Measurements from ENCODE around the gene MACROD2.

MACROD2 gene

DNA sequence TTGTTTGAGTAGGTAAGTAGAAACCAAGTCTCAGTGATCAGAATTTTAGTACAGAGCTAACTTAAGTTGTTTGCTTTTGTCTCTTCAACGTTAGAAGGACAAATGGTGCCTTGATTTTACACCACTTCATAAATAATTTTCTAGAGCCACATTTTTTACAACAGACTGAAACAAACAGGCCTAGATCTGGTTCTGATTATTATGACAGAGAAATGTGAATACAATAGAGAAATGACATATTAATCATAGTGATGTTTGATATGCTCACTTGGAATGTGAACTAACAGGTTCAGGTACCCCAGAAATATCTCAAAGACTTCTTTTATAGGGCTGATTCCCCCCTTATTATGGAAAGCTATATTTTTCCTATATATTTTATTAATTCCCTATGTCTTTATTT, 1817.4 kb downstream of the MACROD2 start:
- no peak for DNase-seq

DNA sequence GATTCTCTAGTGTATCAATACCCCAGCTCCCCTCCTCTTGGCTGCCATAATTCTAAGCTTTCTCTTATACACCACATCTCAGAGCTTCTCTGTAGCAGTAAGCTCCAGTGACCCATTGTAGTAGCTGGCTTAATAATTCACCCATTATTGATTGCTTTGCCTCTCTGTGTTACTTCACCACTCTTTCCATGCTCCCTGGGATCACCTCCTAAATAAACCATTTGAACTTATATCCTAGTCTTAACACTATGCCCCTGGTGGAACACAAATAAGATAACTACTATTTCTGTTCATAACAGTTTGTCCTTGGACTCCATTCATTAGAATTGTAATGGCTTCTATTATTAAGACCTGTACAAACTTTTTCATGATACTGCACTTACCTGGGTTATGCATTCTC, 1819.0 kb downstream of the MACROD2 start:
- DNase-seq: no peak

DNA sequence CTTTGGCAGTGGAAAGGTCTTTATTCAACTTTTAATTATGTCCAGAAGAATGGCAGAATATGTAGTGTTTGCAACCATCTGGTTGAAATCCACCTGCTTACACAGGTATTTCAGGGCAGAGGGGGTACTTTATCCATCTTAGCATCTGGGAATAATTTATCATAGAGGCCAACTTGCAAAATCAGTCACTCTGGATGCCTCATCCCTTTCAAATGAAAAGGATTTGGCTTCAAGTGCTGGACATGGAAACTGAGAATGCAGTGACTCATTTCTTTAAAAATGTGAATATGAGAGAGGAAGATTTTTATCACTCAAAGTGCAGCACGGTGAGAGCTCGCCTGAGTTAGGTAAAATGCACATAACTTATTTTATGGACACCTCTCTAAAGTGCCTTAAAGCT, 1819.6 kb downstream of the MACROD2 start:
- DNase-seq: no peak

DNA sequence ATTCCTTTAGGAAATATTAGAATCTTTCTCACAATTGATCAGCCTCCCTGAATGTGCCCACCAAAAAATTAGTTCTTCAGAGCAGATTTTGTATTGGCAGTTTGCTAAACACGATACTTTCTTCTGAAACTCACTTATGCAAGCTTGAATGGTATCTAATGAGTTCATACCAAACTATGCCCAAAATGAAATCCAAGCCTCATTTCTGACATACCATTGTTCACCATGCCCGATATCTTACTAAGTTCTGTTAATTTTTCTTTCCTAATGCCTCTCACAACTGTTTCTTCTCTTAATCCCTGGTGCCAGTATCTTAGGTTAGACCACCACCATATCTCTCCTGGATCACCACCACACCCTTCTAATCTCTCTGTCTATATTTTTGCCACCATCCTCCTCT, 1822.0 kb downstream of the MACROD2 start:
- no peak for DNase-seq

DNA sequence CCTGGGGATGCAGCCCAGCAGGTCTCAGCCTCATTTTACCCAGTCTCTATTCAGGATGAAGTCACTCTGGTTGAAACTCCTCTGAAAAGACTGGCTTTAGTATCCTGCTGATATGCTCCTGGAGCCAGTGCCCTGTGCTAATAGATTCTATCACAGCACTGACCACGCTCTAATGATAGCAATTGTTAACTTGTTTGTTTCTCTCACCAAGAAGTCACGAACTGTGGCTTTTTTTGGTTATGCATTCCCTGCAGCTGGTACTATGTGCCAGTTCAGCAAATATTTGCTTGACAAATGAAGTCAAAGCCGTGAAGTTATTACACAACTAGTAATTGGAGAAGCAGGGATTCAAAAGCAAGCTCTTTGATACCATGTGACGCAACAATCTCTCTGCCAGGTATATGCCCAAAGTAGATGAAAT, 1823.3 kb downstream of the MACROD2 start:
- DNase-seq: peak; percentile 51

DNA sequence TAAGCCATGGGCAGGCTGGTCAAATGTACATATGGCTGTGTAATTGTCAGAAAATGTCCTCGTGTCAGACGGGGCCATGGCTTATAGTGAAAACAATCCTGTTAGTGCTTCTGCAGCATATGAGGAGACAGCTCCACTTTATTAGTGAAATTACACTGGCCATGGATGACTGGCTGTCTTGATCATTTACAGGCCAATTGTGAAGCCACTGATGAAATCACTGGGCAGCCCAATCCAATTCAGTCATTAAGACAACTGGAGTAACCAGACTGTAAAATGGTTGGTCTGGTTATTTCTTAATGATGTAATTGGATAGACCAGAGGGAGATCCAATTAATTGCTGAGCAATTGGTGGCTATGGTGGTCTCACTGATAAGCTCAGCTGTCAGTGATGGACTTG, 1828.4 kb downstream of the MACROD2 start:
- DNase-seq: no peak

DNA sequence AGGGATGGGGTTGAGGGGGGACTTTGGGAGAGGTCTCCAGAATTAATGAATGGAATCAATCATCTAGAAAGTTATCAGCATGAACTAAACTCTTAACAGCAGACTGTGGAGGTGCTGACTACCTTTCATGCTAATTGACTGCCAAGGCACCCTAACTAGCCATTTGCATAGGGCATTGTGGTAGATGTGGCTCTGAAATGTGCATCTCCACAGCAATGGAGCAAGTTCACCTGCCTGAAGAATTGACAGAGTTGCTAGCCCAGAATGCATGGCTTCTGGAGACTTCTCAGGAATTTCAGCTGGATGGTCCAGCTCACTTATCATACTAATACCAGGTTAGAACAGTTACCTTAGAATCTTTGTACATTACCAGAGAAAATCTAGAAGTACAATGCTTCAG, 1832.3 kb downstream of the MACROD2 start:
- no peak for DNase-seq

DNA sequence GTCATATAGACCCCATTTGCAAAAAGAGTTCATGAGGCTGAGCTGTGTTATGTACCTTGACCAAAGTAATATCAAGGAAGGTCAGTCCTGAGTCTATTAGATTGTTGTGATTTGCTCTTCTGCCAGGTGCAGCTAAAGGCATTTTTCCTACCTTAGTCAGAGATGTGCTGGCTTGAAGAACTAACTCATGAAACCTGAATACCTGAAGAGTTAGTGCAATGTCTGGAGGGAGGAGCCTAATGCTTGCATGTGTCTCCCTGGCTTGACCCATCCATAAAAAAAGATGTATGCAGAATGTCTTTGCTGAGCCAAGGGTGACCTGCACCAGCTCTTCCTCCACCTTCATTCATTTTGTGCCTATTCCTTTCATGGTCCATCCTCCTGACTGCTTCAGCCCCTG, 1835.9 kb downstream of the MACROD2 start:
- DNase-seq: no peak

DNA sequence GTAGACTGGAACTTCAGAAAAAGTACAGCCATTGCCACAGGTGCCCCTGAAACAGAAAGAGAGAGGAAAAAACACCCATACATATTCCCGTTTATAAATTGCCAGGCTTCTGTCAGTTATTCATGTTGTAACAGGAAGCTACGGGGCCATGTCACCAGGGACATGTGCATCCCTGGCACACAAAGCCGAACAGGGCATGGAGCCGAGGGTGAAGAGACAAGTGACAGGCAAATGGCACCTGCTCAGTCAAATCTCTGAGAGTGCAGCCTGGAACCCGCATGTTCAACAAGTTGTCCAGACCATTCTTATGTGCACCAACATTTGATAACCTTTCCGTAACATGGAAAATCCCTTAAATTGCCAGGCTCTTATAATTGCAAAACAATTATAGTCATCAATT, 1837.2 kb downstream of the MACROD2 start:
- no peak for DNase-seq

DNA sequence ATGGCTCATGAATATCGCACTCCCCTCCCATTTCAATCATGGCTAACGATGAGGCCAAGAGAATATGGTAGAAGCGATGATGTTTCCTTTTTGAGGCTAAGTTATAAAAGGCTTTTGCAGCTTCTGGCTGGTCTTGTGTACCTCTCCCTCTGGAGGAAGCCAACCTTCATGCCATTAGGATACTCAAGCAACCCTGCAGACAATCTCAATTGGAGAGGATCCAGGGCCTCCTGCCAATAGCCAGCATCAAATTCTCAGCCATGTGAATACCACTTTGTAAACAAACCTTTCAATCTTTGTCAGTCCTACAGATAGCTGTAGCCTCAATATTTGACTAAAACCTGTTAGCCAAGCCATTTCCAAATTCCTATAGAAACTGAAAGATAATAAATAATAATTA, 1839.5 kb downstream of the MACROD2 start:
- peak; percentile 2 for DNase-seq

DNA sequence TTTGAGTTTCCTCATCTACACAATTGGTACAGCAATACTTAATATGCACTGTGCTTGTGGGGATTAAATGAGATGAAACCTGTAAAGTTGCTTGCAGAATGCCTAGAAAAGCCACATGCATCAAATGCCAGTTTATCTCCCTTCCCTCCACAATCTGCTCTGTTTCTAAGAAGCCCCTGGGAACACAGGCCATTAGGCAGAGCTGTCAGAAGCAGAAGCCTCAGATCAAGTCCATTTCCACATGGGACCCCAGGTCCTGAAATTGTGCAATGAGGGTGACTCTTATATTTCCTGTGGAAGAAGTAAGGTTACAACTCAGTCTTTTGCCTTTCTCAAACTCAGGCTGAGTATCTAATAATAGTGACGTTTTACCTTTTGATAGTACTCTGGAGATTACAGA, 1840.5 kb downstream of the MACROD2 start:
- DNase-seq: no peak

DNA sequence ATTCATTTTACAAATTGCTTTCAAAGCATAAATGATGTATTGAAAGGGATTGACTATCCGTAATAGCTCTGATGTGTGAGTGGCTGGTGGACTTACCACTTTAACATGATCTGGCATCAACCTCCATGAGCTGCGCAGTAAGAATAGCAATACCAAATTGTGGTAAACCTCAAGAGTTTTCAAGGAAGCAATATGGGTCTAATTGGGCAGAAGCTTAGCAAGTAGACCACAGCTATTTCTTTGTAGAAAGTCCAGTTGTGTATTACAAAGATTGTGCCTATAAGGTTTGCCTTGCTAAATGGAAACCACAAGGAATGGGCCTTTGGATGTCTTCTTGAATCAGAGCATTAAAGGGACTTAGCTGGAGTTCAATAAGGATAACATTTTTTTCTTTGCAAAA, 1841.3 kb downstream of the MACROD2 start:
- DNase-seq: no peak

DNA sequence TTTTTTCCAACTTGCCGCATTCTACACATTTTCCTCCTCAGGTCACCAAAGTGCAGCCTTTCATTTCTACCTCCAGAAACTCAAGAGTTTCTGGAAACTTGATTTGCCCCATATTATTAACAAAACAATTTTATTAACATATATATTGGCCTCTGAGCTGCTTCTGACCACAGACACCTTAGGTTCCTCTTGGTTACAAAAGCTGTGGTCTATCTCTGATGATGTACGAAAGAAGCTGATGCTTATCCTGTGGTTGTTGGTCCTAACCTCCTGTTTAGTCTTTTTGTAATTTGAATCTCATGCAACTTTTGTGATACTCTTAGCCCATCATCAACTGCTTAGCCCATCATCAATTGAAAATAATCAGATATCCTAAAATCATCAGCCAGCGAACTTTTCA, 1842.2 kb downstream of the MACROD2 start:
- DNase-seq: no peak

DNA sequence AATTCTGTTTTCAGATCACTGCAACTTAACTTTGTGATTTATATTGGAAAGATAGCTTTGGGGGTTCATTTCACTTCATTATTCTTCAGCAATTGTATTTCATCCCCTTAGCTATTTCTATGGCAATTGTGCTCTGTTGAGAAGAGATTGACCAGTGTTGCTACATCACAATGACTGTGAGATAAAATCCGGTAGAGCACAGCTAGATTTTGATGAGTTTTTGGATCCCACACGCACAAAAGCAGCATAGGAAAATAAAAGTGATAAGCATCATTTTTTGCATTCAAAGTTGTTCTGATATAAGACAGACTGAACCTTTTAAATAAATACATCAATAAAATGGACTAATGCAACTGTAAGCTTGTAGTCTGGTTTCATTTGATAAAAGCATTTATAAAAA, 1843.2 kb downstream of the MACROD2 start:
- DNase-seq: no peak

DNA sequence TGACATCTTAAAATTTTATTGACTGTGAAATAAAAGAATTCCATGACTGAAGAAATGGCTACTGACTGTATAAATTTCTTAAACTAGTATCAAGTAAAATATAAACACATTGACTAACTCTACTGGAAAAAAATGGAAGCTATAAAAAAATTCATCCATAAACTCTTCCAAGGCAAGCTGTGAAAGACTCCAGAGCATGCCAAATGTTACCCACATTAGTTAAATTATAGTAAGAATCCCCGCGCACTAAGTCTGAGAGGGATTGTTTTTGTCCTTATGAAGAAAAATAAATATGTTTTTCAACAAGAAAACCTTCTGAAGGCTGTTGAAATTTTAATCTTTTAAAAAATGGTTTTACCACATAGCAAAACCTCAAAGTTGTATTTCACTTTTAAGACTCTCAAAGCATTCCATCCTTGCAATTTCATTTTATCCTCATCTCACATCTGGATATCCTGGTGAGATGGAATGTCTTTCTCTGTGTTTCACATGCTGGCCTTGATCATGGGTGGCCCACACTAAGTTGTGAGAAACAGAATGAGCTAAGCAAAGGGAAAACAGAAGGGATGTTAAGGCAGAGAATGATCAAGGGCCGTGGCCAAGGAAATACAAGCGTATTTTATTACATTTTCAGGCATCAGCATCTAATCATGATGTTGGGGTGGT, 1845.5 kb downstream of the MACROD2 start:
- DNase-seq: no peak

DNA sequence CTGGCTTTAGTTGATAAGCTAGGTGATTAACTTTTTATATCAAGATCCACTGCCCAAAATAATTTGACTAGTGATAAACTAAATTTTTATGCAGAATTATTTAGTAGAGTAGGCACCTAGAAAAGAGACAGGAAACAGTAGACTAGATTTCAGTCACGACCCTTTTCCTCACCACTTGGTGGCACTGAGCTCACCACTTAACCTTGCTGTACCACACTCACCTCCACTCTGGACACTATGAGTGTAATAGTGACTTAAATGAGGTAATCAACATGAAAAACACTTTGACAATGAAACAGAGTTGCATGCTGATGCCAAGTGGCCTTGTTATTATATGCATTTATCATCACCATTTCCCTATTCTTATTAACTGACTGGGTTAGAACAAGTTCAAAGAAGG, 1847.6 kb downstream of the MACROD2 start:
- DNase-seq: no peak

DNA sequence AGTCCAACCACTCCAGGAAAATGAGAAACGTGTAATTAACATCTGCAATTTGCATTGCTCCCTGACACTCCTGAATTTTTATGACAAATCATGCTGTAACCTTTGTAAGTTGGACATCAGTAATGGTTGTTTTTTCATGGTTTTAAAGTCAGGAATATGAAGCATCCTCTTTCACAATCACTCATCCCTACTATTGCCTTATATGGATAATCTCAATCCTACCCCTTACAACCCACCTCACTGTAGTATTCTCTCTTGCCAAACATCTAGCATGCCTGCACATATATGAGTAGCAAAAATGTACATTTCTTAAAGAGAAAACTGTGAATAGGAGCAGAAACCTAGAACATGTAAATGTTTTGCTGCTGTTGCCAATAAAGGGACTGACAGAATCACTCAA, 1848.5 kb downstream of the MACROD2 start:
- no peak for DNase-seq

DNA sequence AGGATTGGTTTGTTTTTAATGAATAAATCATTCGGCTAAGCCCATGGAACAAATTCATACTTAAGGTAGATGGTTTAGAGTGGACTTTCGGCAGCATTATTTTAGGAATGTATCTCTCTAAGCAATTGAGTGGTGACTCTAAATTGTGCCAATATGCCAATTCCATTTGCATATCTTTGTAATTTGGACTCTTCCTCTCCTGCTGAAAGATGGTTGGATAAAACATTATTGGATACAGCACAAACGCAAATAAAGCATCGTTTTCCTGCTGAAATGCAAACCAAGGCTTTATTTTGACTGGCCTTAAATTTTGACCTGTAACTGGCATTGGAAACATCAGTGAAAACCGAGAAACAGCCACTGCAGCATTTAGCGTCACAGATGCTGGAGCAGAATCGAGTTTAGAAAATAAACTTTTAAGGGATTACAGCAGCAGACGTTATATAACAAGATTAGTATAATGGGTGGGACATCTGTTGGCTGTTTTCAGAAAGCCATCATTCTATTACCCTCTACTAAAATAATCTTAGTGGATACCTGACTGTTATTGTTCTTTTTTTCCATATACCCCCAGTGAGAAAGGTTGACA, 1852.0 kb downstream of the MACROD2 start:
- DNase-seq: no peak

DNA sequence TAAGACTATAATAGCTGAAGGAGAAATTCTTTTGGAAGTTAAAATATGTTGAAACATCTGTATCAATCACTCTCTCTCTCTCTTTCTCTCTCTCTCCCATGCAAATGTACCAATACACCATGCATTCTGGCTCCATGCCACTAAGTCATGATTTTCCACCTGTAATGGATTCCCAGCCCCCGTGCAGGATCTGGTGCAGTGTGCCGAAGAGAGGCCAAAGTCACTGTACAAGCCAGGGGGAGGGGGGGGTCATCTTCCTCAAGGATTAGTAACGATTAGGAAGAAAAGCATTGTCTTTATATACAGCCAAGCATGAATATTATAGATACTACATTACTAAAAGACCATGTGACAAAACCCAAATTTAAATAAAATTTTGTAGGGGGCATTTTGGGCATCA, 1852.8 kb downstream of the MACROD2 start:
- no peak for DNase-seq

DNA sequence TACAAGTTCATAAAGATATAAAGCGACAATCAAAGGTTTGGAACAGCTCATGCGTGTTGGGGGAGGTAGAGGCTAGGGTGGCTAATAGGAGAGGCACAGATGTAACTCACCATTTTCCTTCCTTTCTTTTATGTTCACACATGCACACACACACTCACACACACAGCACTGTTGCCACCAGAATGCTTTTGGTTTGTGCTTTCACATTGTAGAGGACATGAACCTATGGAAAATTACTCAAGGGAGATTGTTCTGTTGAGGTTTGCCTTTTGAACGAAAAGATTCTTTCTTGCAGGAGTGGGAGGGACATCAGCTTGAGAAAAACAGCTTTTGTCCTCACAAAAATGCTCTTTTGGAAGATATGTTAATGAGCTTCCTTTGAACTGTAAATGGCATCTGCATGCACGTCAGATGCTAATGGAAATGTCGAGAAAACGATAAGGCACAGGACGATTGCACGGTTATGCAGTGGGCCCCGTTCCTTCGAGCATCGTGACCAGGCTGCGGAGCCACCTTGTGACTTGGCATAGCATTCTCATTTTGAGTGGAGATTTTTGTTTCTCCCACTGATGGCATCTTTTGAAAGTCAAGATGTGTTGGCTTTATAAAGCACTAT, 1853.8 kb downstream of the MACROD2 start:
- no peak for DNase-seq

DNA sequence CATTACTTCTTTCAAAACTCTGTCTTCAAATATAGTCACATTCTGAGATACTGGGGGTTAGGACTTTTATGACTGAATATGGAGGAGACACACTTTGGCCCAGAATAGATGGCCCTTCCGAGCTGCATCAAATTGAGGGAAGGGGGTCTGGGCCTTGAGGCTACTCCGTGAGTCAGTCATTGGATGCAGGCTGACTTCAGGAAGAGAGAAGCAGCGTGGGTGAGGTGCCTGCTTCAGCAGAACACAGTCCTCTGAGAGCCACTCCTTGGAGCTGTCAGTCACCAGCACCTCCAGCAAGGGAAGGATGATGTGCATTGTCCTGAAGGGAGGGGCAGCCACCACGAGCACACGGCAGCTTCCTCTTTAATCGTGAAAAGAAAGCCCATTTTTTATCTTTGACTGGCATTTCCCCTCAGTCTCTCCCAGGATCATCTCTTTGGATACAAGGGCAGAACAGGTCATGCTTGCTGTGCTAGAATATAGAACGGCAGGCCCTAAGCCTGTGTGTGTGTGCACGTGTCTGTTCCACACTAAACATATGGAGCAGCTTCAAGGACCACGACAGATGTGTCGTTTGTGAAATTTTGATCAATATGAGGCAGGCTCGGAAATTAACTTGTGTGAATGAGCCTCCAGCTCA, 1856.4 kb downstream of the MACROD2 start:
- no peak for DNase-seq

DNA sequence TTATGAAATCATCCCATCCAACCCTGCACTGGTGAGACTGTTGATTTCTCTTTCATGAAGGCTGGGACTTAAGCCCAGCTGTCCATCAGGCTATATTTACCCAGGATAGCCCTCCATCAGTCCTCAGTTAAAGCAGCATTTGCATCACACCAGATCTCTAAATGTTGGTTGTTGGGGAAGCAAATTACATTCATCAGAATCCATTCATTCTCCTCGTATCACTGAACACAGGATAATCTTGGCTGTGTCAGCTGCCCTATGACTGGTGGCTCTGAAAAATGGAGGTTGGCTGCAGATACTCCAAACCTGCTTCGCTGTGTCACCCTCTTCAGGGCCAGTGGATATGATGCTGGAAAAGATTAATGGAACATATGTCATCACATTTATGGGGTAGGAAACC, 1859.6 kb downstream of the MACROD2 start:
- DNase-seq: no peak

DNA sequence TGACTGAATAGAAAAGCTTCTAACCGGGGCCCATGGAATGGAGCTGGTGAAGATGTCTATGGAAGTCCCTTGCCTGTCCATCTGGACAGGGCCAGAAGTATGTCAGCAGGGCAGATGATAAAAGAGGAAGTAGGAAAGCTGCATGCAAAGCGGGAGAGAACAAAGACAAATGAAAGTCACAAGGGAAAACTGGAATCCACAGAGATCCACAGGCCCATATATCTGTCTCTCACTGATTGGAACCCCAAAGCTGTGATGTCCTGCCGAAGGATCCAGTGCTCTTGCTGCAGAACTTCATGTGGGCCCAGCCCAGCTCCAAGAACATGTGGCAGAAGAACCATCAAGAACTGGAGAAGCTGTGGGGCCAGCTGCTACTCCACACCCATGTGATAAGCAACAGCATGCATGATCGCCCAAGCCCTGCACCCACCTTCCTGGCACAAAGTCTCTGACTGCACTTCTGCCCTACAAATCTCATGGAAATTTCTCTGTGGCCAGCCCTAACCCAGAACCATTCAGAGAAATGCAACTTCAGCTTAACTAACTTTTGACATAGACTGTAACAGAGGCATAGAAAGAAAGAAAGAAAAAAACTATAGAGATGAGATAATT, 1862.0 kb downstream of the MACROD2 start:
- no peak for DNase-seq

DNA sequence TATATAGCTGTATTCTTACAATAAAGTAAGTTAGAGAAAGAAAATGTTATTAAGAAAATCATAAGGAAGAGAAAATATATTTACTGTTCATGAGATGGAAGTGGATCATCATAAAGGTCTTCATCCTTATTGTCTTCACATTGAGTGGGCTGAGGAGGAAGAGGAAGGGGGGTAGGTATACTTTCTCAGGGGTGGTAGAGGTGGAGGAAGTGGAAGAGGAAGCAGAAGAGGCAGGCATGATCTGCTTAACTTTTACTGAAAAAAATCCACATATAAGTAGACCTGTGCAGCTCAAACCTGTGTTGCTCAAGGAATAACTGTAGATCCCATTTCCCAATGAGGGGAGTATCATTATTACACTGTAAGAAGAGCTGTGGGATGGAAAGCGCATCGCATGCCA, 1863.7 kb downstream of the MACROD2 start:
- no peak for DNase-seq
